Bone marrow (tissue), 2 donors: ENCODE results near the gene SULT1A2.
"Not testable (repeated sequence)": the region's sequence is repeated elsewhere in the genome, so short reads cannot be mapped to it uniquely, and the experiment has no call there.

Source experiments
- DNase-seq, 2 donors: peaks; one replicate each; lab custom pipeline; 2025; lab: John Stamatoyannopoulos, UW

Gene SULT1A2

GRCh38 chr16:28609631-28610594 lies 13.1 kb upstream of the SULT1A2 start, which contains the start of gene SULT1A1:
Gene SULT1A1, minus strand, starts transcription at chr16:28610044. Its CDS starts 1,189 bp downstream, at chr16:28608855.
- no peak for DNase-seq

GRCh38 chr16:28608867-28609596 lies 12.2 kb upstream of the SULT1A2 start:
- DNase-seq, result not testable (repeated sequence)

GRCh38 chr16:28608496-28608808 lies 11.6 kb upstream of the SULT1A2 start:
- DNase-seq, result not testable (repeated sequence)

GRCh38 chr16:28607681-28608495 lies 11.0 kb upstream of the SULT1A2 start:
- DNase-seq, result not testable (repeated sequence)

- DNase-seq, result no peak
Measured at GRCh38 chr16:28607116-28607623, 10.3 kb upstream of the SULT1A2 start.

- no peak for DNase-seq
Measured at GRCh38 chr16:28606291-28607115, 9.7 kb upstream of the SULT1A2 start.

GRCh38 chr16:28604186-28604565 lies 7.3 kb upstream of the SULT1A2 start:
- DNase-seq, result no peak

GRCh38 chr16:28603381-28604185 lies 6.7 kb upstream of the SULT1A2 start:
- DNase-seq, result no peak

- DNase-seq, result no peak
Measured at GRCh38 chr16:28602529-28602928, 5.7 kb upstream of the SULT1A2 start.

GRCh38 chr16:28602062-28602461 lies 5.2 kb upstream of the SULT1A2 start:
- not testable (repeated sequence) for DNase-seq

GRCh38 chr16:28601589-28601988 lies 4.7 kb upstream of the SULT1A2 start:
- not testable (repeated sequence) for DNase-seq

- DNase-seq, result not testable (repeated sequence)
Measured at GRCh38 chr16:28600965-28601364, 4.1 kb upstream of the SULT1A2 start.

- not testable (repeated sequence) for DNase-seq
Measured at GRCh38 chr16:28599377-28600285, 2.8 kb upstream of the SULT1A2 start.

GRCh38 chr16:28597692-28598261 lies 927 bp upstream of the SULT1A2 start:
- no peak for DNase-seq

GRCh38 chr16:28596115-28596630 lies 677 bp downstream of the SULT1A2 start:
- no peak for DNase-seq

GRCh38 chr16:28595451-28595850 lies 1.4 kb downstream of the SULT1A2 start:
- DNase-seq, result not testable (repeated sequence)

GRCh38 chr16:28592979-28593553 lies 3.8 kb downstream of the SULT1A2 start:
- DNase-seq, result no peak

GRCh38 chr16:28592511-28592910 lies 4.3 kb downstream of the SULT1A2 start:
- no peak for DNase-seq
